Measurements from ENCODE around the gene PDZD2. TPM values are rescaled to one million over a fixed set of nuclear protein-coding genes. Genes with fewer than 3 reads are reported as not detected.

The PDZD2 gene
- total RNA-seq, 4 donors from 2014 or later: 34.1 to 91.4 (median 51.0) TPM

DNA sequence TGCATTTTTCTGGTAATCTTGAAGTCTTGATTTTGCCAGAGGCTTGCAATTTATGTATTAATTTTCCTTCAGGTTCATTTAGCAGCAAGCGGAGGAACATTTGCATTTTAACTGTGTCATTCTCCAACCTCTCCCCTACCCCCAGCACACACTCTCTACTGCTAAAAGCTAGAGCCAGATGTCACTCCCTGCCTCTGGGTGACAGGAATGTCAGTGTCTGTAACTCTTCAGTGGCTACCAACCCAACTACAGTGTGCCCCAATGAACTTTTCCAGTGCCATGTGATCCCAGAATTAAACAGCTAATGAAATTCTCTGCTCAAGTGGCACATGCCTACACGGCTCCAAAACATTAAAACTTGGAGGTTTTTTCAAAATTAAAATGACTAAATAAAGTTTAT lies 274.9 kb downstream of the PDZD2 start:
- no peak for TF ChIP-seq CTCF (IDR thresholded peaks at IDR 0.05; ENCODE audit: low read depth)

DNA sequence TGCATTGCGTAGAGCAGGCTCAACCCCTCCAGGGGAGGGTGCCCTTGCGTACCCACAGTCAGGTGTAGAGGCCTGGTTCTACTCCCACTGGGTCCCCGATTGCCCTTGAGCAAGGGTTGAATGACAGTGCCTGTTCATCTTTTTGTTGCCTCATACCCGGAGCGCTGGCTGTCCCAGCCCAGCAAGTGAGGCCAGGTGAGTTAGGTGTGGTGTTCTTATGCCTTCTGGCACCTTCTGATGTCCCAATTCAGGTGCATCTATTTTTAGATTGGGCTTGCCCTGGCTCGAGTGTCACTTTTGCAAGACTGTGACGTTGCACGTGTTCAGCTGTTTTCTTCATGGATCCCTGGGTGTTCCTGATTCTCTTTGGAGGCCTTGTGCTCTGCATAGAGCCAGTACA lies 277.4 kb downstream of the PDZD2 start:
- no peak for TF ChIP-seq CTCF (IDR thresholded peaks at IDR 0.05; ENCODE audit: low read depth)

GRCh38 chr5:31918739-31919138 lies 279.8 kb downstream of the PDZD2 start:
- TF ChIP-seq CTCF (IDR thresholded peaks at IDR 0.05; ENCODE audit: low read depth): no peak

- TF ChIP-seq CTCF (IDR thresholded peaks at IDR 0.05; ENCODE audit: low read depth): no peak
These were observed 282.9 kb downstream of the PDZD2 start for GRCh38 chr5:31921852-31922305.

DNA sequence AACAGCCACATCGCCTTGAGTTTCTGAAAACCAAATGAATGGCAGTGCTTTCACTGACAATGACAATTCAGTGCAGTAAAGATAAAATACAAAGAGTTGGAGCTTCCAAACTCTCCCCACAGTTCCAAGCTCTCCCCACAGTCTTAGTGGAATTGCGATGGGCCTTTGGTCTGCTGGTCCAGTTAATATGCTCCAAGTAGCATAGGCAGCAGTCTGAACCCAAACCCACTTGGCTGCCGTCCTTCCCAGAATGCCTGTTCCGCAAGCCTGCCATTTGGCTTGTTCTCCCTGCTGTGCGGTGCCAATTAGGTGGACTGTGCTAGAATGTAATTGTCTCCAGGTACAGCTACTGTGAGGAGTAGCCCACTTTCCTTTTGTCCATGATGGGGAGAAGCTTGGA lies 285.1 kb downstream of the PDZD2 start:
- no peak for TF ChIP-seq CTCF (IDR thresholded peaks at IDR 0.05; ENCODE audit: low read depth)

GRCh38 chr5:31931874-31932273 lies 292.9 kb downstream of the PDZD2 start:
- TF ChIP-seq CTCF (IDR thresholded peaks at IDR 0.05; ENCODE audit: low read depth): no peak

DNA sequence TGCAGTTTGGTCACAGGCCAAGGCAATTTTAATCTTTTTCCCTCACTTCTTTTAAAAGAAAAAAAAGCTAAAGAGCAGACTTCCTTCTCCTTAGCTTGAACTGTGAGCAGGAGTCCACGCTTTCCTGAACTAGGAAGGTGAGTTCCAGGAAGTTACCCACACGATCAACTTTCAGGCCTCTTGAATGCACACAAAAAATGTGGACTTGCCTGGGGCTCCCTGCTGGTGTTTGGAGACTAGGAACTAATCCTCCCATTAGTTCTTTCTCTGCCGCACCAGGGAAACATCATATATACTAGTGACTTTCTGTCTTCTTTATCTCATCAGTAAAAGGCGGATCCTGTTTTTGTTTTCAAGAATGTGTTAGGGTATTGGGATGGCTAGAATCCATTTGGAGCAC lies 295.2 kb downstream of the PDZD2 start:
- no peak for TF ChIP-seq CTCF (IDR thresholded peaks at IDR 0.05; ENCODE audit: low read depth)

Measured in subcutaneous adipose tissue (tissue), 4 donors.